MCF 10A (cell line): Measurements from ENCODE around the gene CFP. TPM values are rescaled to one million over a fixed set of nuclear protein-coding genes. Genes with fewer than 3 reads are reported as not detected.
A peak's percentile ranks its signal among the peaks of the same experiment; 100 is the strongest.

Experiments
- BruUV-seq: library from RNA; stranded (reverse); fragments of 400-500 nt; replicated peaks from 2 replicates; lab custom pipeline; 2021; lab: Mats Ljungman, UMichigan
- CTCF ChIA-PET: fragments of 300-600 bp; sonication (Branson Sonifier 250); formaldehyde crosslinking; extraction: SDS; loops from one replicate; lab custom pipeline; 2021; ENCODE audit warnings: antibody characterized with exemption, inconsistent platforms; lab: Yijun Ruan, JAX
- POLR2A ChIA-PET: fragments of 300-600, 350-650 bp; sonication (Branson Sonifier 250); formaldehyde crosslinking; extraction: SDS; loops from one replicate; lab custom pipeline; 2020; ENCODE audit warnings: antibody characterized with exemption, inconsistent platforms; lab: Yijun Ruan, JAX
- DNase-seq: peaks from one replicate; pipeline ENCODE4 v3.0.0-alpha.2; 2018; ENCODE audit not compliant: unreplicated experiment
- H3K27ac Mint-ChIP-seq: one replicate; pipeline ENCODE4 v1.8.0; 2022; ENCODE audit warnings: mild to moderate bottlenecking, low read depth, mixed read lengths; ENCODE audit not compliant: unreplicated experiment
- H3K27me3 Mint-ChIP-seq: one replicate; pipeline ENCODE4 v1.8.0; 2022; ENCODE audit warnings: mixed read lengths; ENCODE audit not compliant: insufficient read depth, unreplicated experiment
- H3K36me3 Mint-ChIP-seq: one replicate; pipeline ENCODE4 v1.8.0; 2022; ENCODE audit warnings: mild to moderate bottlenecking, moderate library complexity, mixed read lengths; ENCODE audit not compliant: insufficient read depth, unreplicated experiment
- H3K4me1 Mint-ChIP-seq: one replicate; pipeline ENCODE4 v1.8.0; 2022; ENCODE audit warnings: mixed read lengths; ENCODE audit not compliant: insufficient read depth, unreplicated experiment
- H3K4me3 Mint-ChIP-seq: one replicate; pipeline ENCODE4 v1.8.0; 2022; ENCODE audit warnings: mild to moderate bottlenecking, moderate library complexity, mixed read lengths; ENCODE audit not compliant: unreplicated experiment
- H3K9me3 Mint-ChIP-seq: one replicate; pipeline ENCODE4 v1.8.0; 2022; ENCODE audit warnings: mixed read lengths; ENCODE audit not compliant: unreplicated experiment
- CTCF ChIP-seq: fragments of 200-600 bp; IDR thresholded peaks from one replicate; pipeline ENCODE4 v1.8.0; 2022; ENCODE audit warnings: antibody characterized with exemption, mild to moderate bottlenecking; ENCODE audit not compliant: unreplicated experiment
- intact Hi-C: fragments of 100-400 bp; cut with micrococcal nuclease; formaldehyde crosslinking; loops from 2 replicates; pipeline ENCODE4 v1.14.1; 2022
- total RNA-seq: library from RNA; stranded (reverse); gene quantifications from 2 replicates; pipeline ENCODE4 v1.2.3, GENCODE V29; 2022

The CFP gene
- total RNA-seq, 1 experiment from 2014 or later = 0.56 TPM

- H3K36me3 Mint-ChIP-seq = peaks cover 6% of the 10 kb centered on the region
- BruUV-seq = no TSS peak
- peaks cover 15% of the 10 kb centered on the region for H3K9me3 Mint-ChIP-seq
- no peak overlapping the region for H3K4me3 Mint-ChIP-seq
- H3K27me3 Mint-ChIP-seq = no peaks in the 10 kb centered on the region
- intact Hi-C loops = no loop called here
- no peak for DNase-seq
- ChIA-PET CTCF (interaction anchor here (2.3 kb wide), 1 partner anchor 83 kb away, joined by 7 read pairs; no protein-coding TSS in a partner anchor), POLR2A (interaction anchor here (1.0 kb wide), 1 partner anchor 41 kb away, joined by 6 read pairs; the partner anchor contains the start of gene TIMP1)
- TF ChIP-seq CTCF = no peak
- H3K27ac Mint-ChIP-seq = no peak overlapping the region
- no peaks in the 10 kb centered on the region for H3K4me1 Mint-ChIP-seq
These were observed 6.1 kb downstream of the CFP start for GRCh38 chrX:47623540-47624027.

GRCh38 chrX:47621851-47622250 is 7.9 kb downstream of the CFP start:
- H3K9me3 Mint-ChIP-seq = peaks cover 8% of the 10 kb centered on the region
- no peak for TF ChIP-seq CTCF
- intact Hi-C loops = no loop called here
- no peak for DNase-seq
- no TSS peak for BruUV-seq
- H3K27ac Mint-ChIP-seq = no peak overlapping the region
- ChIA-PET POLR2A (no interaction called here), CTCF (no interaction called here)
- no peaks in the 10 kb centered on the region for H3K4me1 Mint-ChIP-seq
- peaks cover 6% of the 10 kb centered on the region for H3K36me3 Mint-ChIP-seq
- H3K27me3 Mint-ChIP-seq = no peaks in the 10 kb centered on the region
- no peak overlapping the region for H3K4me3 Mint-ChIP-seq

DNA sequence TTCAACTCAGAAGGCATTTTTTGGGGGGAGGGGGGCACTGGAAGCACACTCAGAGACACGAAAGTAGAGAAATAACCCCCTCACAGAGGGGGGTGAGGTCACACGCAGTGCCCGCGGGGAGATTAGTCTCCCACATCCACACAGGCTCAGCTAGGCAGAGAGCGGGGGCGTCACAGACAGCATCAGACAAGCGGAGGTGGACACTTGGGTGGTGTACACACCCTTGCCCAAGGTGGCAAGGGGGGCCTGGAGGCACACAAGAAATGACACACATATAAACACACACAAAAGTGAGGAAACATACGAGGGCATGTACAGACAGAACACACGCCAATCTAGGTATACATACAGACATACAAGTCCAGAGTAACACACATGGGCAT is 9.4 kb downstream of the CFP start:
- Mint-ChIP-seq H3K27me3 (no peaks in the 10 kb centered on the region), H3K4me1 (no peaks in the 10 kb centered on the region), H3K4me3 (no peak overlapping the region), H3K36me3 (peaks cover 6% of the 10 kb centered on the region), H3K27ac (no peak overlapping the region), H3K9me3 (peaks cover 6% of the 10 kb centered on the region)
- CTCF ChIA-PET = no interaction called here
- no peak for TF ChIP-seq CTCF
- intact Hi-C loops = no loop called here
- DNase-seq = no peak
- POLR2A ChIA-PET = interaction anchor here (0.7 kb wide), 2 partner anchors 10 to 321 kb away, joined by 3 to 5 read pairs; no protein-coding TSS in a partner anchor
- no TSS peak for BruUV-seq

DNA sequence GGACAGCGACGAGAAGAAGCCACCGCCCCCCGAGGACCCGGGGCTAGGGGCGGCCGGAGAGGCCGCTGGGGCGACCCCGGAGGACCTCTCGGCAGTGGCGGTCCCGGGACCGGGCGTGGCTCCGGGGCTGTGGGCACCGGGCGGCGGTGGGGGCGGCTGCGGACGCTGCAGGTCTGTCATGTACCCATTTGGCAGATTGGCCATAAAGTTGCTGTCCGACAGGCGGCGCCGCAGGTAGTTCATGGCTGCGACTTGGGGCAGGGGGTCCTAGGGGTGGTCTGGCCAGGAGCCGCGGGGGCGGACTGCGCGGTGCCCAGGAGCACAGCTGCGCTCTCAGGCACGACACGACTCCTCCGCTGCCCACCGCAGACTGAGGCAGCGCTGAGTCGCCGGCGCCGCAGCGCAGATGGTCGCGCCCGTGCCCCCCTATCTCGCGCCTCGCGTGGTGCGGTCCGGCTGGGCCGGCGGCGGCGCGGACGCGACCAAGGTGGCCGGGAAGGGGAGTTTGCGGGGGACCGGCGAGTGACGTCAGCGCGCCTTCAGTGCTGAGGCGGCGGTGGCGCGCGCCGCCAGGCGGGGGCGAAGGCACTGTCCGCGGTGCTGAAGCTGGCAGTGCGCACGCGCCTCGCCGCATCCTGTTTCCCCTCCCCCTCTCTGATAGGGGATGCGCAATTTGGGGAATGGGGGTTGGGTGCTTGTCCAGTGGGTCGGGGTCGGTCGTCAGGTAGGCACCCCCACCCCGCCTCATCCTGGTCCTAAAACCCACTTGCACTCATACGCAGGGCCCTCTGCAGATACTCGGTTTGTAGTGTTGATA is 10.0 kb downstream of the CFP start, which contains the start of gene SYN1:
SYN1 (minus strand) TSS at position 372 of the 817 bp plus-strand sequence; CDS start at position 243, 129 bp downstream.
- Mint-ChIP-seq H3K36me3 (peaks cover 6% of the 10 kb centered on the region), H3K4me1 (no peaks in the 10 kb centered on the region), H3K9me3 (peaks cover under 1% of the 10 kb centered on the region), H3K27me3 (no peaks in the 10 kb centered on the region), H3K27ac (no peak within 1 kb of the TSS), H3K4me3 (peak within 1 kb of the TSS; percentile 59)
- peak; percentile 52 for DNase-seq
- TF ChIP-seq CTCF = no peak
- BruUV-seq = no TSS peak
- CTCF ChIA-PET = no interaction called here
- intact Hi-C loops = no loop called here
- POLR2A ChIA-PET = interaction anchor here (0.6 to 0.7 kb wide), 3 partner anchors 11 to 321 kb away, joined by 3 to 5 read pairs (median 3); partner anchors contain the start of gene TIMP1
